ENCODE data around the gene RTN4RL2. TPM values are rescaled to one million over a fixed set of nuclear protein-coding genes. Genes with fewer than 3 reads are reported as not detected.
A peak's percentile ranks its signal among the peaks of the same experiment; 100 is the strongest.

Gene RTN4RL2
- total RNA-seq, 1 donor from 2014 or later = 3.2 TPM

DNA sequence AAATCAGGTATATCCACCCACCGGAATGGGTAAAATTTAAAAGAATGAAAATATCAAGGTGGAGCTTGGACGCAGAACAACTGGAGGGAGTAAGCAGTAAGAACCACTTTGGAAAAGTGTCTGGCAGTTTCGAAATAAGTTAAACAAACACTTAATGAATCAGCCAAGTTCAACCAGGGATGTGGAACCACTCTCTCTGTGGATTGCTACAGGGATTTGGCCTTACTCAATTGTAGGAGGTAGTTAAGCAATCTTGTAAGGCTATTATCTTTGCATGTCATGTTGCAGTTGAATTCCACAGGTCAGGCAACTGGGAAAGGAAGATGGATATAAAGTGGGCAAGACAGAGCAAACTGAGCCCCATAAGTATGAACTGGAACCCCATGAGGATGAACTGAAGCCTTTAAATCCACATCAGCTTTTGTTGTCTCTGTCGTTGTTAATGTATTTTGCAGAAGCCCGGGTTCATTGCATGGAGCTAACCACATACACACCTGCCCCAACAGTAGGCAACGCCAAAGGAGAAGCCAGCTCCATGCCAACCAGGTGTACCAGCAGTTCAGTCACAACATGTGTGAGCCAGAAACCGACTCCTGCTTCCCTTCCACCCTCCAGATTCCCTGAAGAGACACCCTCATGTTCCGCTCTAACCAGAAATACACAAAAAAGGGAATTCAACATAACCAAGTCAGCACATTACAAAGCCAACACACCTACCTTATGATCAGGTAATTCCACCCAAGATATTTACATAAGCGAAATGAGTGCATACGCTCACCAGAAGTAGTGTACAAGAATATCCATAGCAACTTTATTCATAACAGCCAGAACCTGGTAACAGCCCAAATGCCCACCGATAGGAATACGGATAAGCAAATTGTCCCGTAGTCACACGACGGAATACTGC is 25.4 kb upstream of the RTN4RL2 start:
- no peak overlapping the region for H3K4me3 ChIP-seq
- intact Hi-C loops (cut with DNase I) = no loop called here
- TF ChIP-seq, protein P1, sequence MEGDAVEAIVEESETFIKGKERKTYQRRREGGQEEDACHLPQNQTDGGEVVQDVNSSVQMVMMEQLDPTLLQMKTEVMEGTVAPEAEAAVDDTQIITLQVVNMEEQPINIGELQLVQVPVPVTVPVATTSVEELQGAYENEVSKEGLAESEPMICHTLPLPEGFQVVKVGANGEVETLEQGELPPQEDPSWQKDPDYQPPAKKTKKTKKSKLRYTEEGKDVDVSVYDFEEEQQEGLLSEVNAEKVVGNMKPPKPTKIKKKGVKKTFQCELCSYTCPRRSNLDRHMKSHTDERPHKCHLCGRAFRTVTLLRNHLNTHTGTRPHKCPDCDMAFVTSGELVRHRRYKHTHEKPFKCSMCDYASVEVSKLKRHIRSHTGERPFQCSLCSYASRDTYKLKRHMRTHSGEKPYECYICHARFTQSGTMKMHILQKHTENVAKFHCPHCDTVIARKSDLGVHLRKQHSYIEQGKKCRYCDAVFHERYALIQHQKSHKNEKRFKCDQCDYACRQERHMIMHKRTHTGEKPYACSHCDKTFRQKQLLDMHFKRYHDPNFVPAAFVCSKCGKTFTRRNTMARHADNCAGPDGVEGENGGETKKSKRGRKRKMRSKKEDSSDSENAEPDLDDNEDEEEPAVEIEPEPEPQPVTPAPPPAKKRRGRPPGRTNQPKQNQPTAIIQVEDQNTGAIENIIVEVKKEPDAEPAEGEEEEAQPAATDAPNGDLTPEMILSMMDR (IDR thresholded peaks at IDR 0.05) = no peak
- ATAC-seq (peak; percentile 79), DNase-seq (no peak)
- no peaks in the 10 kb centered on the region for H3K36me3 ChIP-seq
- peaks cover 28% of the 10 kb centered on the region for H3K4me1 ChIP-seq
- H3K27ac ChIP-seq = peak overlapping the region; percentile 68
- no peaks in the 10 kb centered on the region for H3K27me3 ChIP-seq
- H3K9me3 ChIP-seq = no peaks in the 10 kb centered on the region

DNA sequence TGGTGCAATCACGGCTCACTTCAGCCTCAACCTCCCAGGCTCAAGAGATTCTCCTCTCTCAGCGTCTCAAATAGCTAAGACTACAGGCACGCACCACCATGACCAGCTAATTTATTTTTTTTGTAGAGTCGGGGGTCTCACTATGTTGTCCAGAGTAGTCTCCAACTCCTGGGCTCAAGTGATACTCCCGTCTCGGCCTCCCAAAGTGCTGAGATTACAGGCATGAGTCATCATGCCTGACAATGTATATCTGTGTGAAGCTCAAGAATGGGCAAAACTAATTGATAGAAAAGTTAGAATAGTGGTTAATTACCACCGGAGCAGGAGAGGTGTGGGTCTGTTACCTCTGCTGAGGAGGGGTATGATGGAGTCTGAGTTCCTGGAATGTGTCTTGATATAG is 24.3 kb upstream of the RTN4RL2 start:
- H3K9me3 ChIP-seq = no peaks in the 10 kb centered on the region
- H3K4me3 ChIP-seq = no peak overlapping the region
- H3K4me1 ChIP-seq = peaks cover 28% of the 10 kb centered on the region
- DNase-seq (no peak), ATAC-seq (no peak)
- no peaks in the 10 kb centered on the region for H3K27me3 ChIP-seq
- TF ChIP-seq, protein P1 (IDR thresholded peaks at IDR 0.05) = no peak
- peak overlapping the region; percentile 68 for H3K27ac ChIP-seq
- H3K36me3 ChIP-seq = no peaks in the 10 kb centered on the region
- intact Hi-C loops (cut with DNase I) = no loop called here

DNA sequence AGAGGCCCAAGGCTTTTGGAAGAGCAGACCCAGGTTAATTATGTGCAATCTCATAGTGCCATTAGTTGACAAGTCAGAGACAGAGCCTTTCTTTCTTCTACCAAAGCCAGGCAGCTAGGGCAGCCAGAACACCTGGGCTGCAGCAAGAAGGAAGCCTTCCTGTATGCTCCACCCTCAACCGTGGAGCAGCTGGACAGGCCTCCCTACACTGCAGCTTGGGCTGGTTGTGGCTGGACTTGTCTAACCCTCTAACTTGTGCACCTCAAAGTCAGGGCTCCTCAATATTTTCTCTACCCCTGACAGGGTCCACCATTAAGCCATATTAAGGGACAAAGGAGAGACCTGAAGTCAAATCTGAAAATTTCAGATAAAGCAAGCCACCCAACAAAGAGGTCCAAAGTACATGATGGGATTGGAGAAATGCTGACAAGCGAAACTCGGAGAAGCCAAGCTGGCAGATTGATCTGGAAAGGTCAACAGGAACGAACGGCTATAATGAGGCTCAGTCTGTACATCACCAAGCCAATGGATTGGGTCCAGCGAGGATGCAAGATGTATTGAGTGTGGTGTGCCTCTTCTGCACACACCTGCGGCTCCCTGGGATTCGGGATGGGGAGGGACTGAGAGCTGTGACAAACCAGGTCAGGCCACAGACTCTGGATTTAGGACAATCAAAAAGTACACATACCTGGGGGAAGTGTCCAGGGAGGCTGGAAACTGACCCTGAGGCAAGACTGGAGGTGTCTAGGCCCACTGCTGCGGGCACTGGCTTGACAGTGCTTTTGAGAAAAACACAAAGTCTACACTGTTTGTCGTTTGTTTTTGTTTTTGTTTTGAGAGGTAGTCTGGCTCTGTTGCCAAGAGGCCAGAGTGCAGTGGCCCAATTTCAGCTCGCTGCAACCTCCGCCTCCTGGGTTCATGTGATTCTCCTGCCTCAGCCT is 21.7 kb upstream of the RTN4RL2 start:
- Histone ChIP-seq H3K4me3 (no peak overlapping the region), H3K27ac (no peak overlapping the region), H3K4me1 (peaks cover 15% of the 10 kb centered on the region), H3K9me3 (no peaks in the 10 kb centered on the region), H3K36me3 (no peaks in the 10 kb centered on the region), H3K27me3 (no peaks in the 10 kb centered on the region)
- ATAC-seq (no peak), DNase-seq (no peak)
- TF ChIP-seq, protein P1 (IDR thresholded peaks at IDR 0.05) = no peak
- intact Hi-C loops (cut with DNase I) = no loop called here

DNA sequence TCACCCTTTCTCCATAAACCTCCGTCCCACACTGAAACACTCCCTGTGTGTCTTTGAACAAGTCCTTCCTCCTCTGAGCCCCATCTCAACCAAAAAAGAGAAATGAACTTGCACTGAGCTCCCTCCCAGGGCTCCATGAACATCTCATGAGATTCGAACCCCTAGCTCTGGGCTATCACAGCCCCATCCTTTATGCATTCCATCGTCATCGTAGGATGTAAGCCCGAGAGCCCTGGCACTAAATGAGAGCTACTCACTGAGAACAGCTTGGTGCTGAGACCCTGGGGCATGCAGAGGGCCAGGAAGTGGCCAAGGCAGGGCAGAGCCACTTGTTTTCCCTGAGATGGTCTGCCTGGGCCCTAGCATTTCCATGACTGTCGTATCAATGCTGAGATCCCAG is 20.5 kb upstream of the RTN4RL2 start:
- Histone ChIP-seq H3K9me3 (no peaks in the 10 kb centered on the region), H3K27me3 (no peaks in the 10 kb centered on the region), H3K27ac (no peak overlapping the region), H3K4me1 (peaks cover 7% of the 10 kb centered on the region), H3K4me3 (no peak overlapping the region), H3K36me3 (no peaks in the 10 kb centered on the region)
- DNase-seq = no peak
- intact Hi-C loops (cut with DNase I) = no loop called here
- no peak for ATAC-seq
- TF ChIP-seq, protein P1 (IDR thresholded peaks at IDR 0.05) = no peak

DNA sequence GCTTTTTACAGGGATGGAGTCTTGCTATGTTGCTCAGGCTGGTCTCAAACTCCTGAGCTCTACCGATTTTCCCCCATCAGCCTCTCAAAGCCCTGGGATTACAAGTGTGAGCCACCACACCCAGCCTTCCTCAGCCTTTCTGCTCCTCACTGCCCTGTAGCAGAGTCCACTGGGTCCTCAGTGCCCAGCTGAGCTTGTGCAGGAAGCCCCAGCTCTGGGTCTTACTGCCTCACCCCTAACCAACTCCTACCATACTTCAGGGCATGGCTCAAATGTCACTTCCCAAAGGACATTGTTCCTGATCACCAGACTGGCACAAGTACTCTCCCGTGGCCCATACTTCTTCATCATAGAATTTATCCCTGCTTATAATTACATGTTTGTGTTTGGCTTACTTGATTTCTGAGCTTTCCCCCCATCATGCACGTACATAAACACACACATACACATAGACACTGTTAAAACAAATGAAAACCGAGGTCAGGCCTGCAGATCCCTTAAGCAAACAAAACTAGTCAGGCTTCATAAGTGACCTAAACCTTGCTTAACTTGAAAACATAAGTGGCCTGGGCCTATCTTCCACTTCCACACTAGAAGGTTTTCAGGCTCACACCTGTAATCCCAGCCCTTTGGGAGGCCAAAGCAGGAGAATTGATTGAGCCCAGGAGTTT is 19.4 kb upstream of the RTN4RL2 start:
- no peak overlapping the region for H3K4me3 ChIP-seq
- H3K27ac ChIP-seq = no peak overlapping the region
- H3K4me1 ChIP-seq = no peaks in the 10 kb centered on the region
- DNase-seq (no peak), ATAC-seq (peak; percentile 64)
- TF ChIP-seq, protein P1 (IDR thresholded peaks at IDR 0.05) = no peak
- no peaks in the 10 kb centered on the region for H3K27me3 ChIP-seq
- H3K9me3 ChIP-seq = no peaks in the 10 kb centered on the region
- H3K36me3 ChIP-seq = no peaks in the 10 kb centered on the region
- intact Hi-C loops (cut with DNase I) = no loop called here

Data from upper lobe of right lung (tissue), 1 donor.